Suprapubic skin (tissue), 4 donors: ENCODE results near the gene KLHL8.

ENCODE experiments used
- CTCF ChIP-seq, 2 donors: fragments of 200-600 bp in 1 of 2; fragments of 450-650 bp in 1 of 2; sonication (generic) in 1 of 2; IDR thresholded peaks; one replicate each; pipeline ENCODE4 v1.5.1; 2016 to 2019; ENCODE audit warnings: antibody characterized with exemption in 2 of 2, mild to moderate bottlenecking in 1 of 2, moderate library complexity in 1 of 2
- POLR2A ChIP-seq, 2 donors: fragments of 450-650 bp; IDR thresholded peaks; one replicate each; pipeline ENCODE4 v1.6.1; 2017; ENCODE audit warnings: antibody characterized with exemption in 2 of 2, mild to moderate bottlenecking in 2 of 2, moderate library complexity in 2 of 2
- POLR2AphosphoS5 ChIP-seq, 3 donors: sonication (generic); formaldehyde crosslinking; IDR thresholded peaks; one replicate each; pipeline ENCODE4 v1.6.1; 2017; ENCODE audit warnings: antibody characterized with exemption in 3 of 3

DNA sequence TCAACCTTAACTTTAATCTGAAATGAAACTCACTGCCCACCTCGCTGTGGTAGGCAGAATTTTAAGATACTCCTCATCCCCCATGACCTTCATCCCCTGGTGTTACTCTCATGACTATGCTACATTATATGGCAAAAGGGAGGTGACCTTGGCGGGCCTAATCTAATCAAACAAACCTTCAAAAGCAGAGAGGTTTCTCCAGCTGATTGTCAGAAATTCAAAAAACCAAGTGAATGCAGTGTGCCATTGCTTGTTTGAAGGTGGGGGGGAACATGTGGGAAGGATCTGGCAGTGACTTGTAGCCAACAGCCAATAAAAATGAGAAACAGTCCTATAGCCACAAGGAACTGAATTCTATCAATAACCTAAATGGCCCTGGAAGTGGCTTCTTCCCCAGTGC, 48.5 kb downstream of the KLHL8 start:
- TF ChIP-seq CTCF (IDR thresholded peaks at IDR 0.05) (no peak), POLR2A (IDR thresholded peaks at IDR 0.05) (no peak), POLR2AphosphoS5 (IDR thresholded peaks at IDR 0.05) (no peak)
